ENCODE data around the gene ENAH. TPM values are rescaled to one million over a fixed set of nuclear protein-coding genes. Genes with fewer than 3 reads are reported as not detected.
A peak's percentile ranks its signal among the peaks of the same experiment; 100 is the strongest.

Gene ENAH
- total RNA-seq, 6 experiments from 2014 or later: 9.0 to 33.2 (median 20.8) TPM

GRCh38 chr1:225471453-225472301 lies 181.2 kb downstream of the ENAH start:
- ATAC-seq: no peak
- intact Hi-C loops (cut with DNase I): loop anchor here (5.0 to 10.0 kb wide), 3 partner anchors 183 to 516 kb away; partner anchors contain the start of gene ENAH (in 1 of the 2)
- H3K9me3 ChIP-seq: no peaks in the 10 kb centered on the region
- DNase-seq: peak in 1 of 3 donors; percentile 43
- no peaks in the 10 kb centered on the region for H3K27me3 ChIP-seq
- TF ChIP-seq CTCF (IDR thresholded peaks at IDR 0.05): no peak
- no peak for TF ChIP-seq POLR2A (IDR thresholded peaks at IDR 0.05)
- no peak overlapping the region for H3K4me3 ChIP-seq
- no peaks in the 10 kb centered on the region for H3K36me3 ChIP-seq
- H3K27ac ChIP-seq: no peak overlapping the region
- WGBS (ENCODE audit: insufficient coverage, low coverage, low lambda C conversion rate, missing lambda C conversion rate): 33% methylated on average over 1 of the region's 29 CpGs
- H3K4me1 ChIP-seq: peaks cover 0 to 4% (median 0%) of the 10 kb centered on the region in 4 donors

- DNase-seq (peak in 1 of 3 donors; percentile 39), ATAC-seq (no peak)
- H3K27ac ChIP-seq: no peak overlapping the region
- H3K9me3 ChIP-seq: no peaks in the 10 kb centered on the region
- peaks cover 0 to 4% (median 0%) of the 10 kb centered on the region in 4 donors for H3K4me1 ChIP-seq
- no peaks in the 10 kb centered on the region for H3K27me3 ChIP-seq
- TF ChIP-seq CTCF (IDR thresholded peaks at IDR 0.05): no peak
- TF ChIP-seq POLR2A (IDR thresholded peaks at IDR 0.05): no peak
- no peak overlapping the region for H3K4me3 ChIP-seq
- WGBS (ENCODE audit: insufficient coverage, low coverage, low lambda C conversion rate, missing lambda C conversion rate): 45% methylated on average over 2 of the region's 8 CpGs
- intact Hi-C loops (cut with DNase I): loop anchor here (5.0 to 10.0 kb wide), 3 partner anchors 184 to 516 kb away; partner anchors contain the start of gene ENAH (in 1 of the 2)
- no peaks in the 10 kb centered on the region for H3K36me3 ChIP-seq
Observed at GRCh38 chr1:225471109-225471452, 181.8 kb downstream of the ENAH start.

GRCh38 chr1:225470211-225471108 lies 182.5 kb downstream of the ENAH start:
- whole genome bisulfite sequencing (ENCODE audit: insufficient coverage, low coverage, low lambda C conversion rate, missing lambda C conversion rate): 88% methylated on average over 10 of the region's 25 CpGs
- Histone ChIP-seq H3K27me3 (no peaks in the 10 kb centered on the region), H3K4me1 (peaks cover 0 to 4% (median 0%) of the 10 kb centered on the region in 4 donors), H3K36me3 (no peaks in the 10 kb centered on the region), H3K27ac (no peak overlapping the region), H3K9me3 (no peaks in the 10 kb centered on the region), H3K4me3 (no peak overlapping the region)
- intact Hi-C loops (cut with DNase I): loop anchor here (5.0 to 10.0 kb wide), 3 partner anchors 184 to 517 kb away; partner anchors contain the start of gene ENAH (in 1 of the 2)
- DNase-seq: peak in 1 of 3 donors; percentile 37
- ATAC-seq: no peak
- TF ChIP-seq CTCF (IDR thresholded peaks at IDR 0.05) (no peak), POLR2A (IDR thresholded peaks at IDR 0.05) (no peak)

GRCh38 chr1:225469051-225469450 lies 183.9 kb downstream of the ENAH start:
- 90% methylated on average over 1 of the region's 5 CpGs for WGBS (ENCODE audit: insufficient coverage, low coverage, low lambda C conversion rate, missing lambda C conversion rate)
- intact Hi-C loops (cut with DNase I): no loop called here
- no peak for DNase-seq

More at GRCh38 chr1:225469051-225469450, 183.9 kb downstream of the ENAH start:
- no peak overlapping the region for H3K4me3 ChIP-seq
- no peaks in the 10 kb centered on the region for H3K36me3 ChIP-seq
- no peak for TF ChIP-seq POLR2A (IDR thresholded peaks at IDR 0.05)
- no peak for TF ChIP-seq CTCF (IDR thresholded peaks at IDR 0.05)
- no peaks in the 10 kb centered on the region for H3K9me3 ChIP-seq
- no peaks in the 10 kb centered on the region for H3K27me3 ChIP-seq
- no peak overlapping the region for H3K27ac ChIP-seq
- ATAC-seq: no peak
- H3K4me1 ChIP-seq: no peaks in the 10 kb centered on the region
